ENCODE results near the gene BEST1. TPM values are rescaled to one million over a fixed set of nuclear protein-coding genes. Genes with fewer than 3 reads are reported as not detected.

Gene BEST1
- total RNA-seq, 5 donors from 2014 or later (not counting 1 experiment from before 2014, with no cell fraction given) = 0.07 to 0.23 (median 0.13) TPM; not detected in 2

DNA sequence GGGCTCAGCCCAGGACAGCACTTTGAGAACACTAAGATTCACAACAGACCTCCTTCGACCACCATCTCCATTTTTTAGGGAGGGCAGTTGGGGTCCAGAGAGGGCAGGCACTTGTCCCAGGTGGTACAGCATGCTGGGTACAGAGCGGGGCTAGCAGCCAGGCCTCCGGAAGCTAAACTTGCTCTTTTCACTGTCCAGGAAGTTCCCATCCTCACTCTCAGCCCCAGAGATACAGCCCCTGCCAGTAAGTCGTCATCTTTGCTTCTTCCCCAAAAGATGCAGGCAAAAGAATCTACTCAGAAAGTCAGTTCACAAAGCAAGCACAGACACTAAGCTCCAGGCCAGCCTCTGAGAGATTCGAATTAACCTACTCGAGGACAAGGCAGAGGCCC lies 26.1 kb upstream of the BEST1 start:
- no peaks in the 10 kb centered on the region for H3K36me3 Mint-ChIP-seq
- ChIA-PET CTCF (interaction anchor here in 1 of 2 donors (1.3 kb wide), 1 partner anchor 23 kb away, joined by 5 read pairs; no protein-coding TSS in a partner anchor), POLR2A (no interaction called here)
- WGBS (ENCODE audit: insufficient coverage) = 80% methylated on average over 5 of the region's 6 CpGs
- Histone ChIP-seq H3K36me3 (ENCODE audit: control insufficient read depth in 2 of 2, extremely low read depth in 1 of 2, insufficient read depth in 1 of 2, low read length in 1 of 2) (no peaks in the 10 kb centered on the region), H3K9me3 (no peaks in the 10 kb centered on the region), H3K4me3 (ENCODE audit: control insufficient read depth in 1 of 2, extremely low read depth in 1 of 2, low read length in 1 of 2) (no peak overlapping the region), H3K27me3 (replicated peaks in 1 of 2; ENCODE audit: control insufficient read depth in 2 of 2, extremely low read depth in 1 of 2, insufficient read depth in 2 of 2, low read length in 1 of 2) (peaks cover 0 to 41% of the 10 kb centered on the region in 2 experiments), H3K4me1 (ENCODE audit: control insufficient read depth in 1 of 2, extremely low read depth in 1 of 2, insufficient read depth in 2 of 2, low read length in 2 of 2) (no peaks in the 10 kb centered on the region), H3K27ac (ENCODE audit: low read length) (no peak overlapping the region)
- no peaks in the 10 kb centered on the region for H3K4me1 Mint-ChIP-seq
- peaks cover 24 to 25% of the 10 kb centered on the region in 2 donors for H3K27me3 Mint-ChIP-seq
- no peaks in the 10 kb centered on the region for H3K9me3 Mint-ChIP-seq
- ATAC-seq (replicated peaks in 1 of 4) = no peak
- H3K4me3 Mint-ChIP-seq = no peak overlapping the region
- DNase-seq = no peak
- no peak overlapping the region for H3K27ac Mint-ChIP-seq

DNA sequence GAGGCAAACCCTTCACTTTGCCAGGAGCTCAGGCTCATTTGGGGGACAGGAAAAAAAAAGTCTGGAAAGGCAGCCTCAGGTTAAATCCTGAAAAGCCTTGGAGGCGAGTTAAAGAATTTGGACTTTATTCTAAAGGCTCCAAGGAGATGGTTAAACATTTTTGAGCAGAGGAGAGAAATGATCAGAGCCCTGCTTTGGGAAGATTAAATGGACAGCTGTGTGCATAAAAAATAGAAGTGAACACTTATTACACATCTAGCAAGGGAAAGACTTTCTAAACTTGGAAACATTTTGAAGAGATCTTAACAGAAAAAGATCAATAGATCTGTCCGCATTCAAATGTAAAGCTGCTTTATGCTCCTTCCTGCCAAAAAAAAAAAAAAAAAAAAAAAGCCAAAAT lies 24.4 kb upstream of the BEST1 start:
- Mint-ChIP-seq H3K4me1 (no peaks in the 10 kb centered on the region), H3K9me3 (no peaks in the 10 kb centered on the region), H3K36me3 (no peaks in the 10 kb centered on the region), H3K27me3 (peaks cover 11 to 13% of the 10 kb centered on the region in 2 donors), H3K27ac (no peak overlapping the region), H3K4me3 (no peak overlapping the region)
- WGBS (ENCODE audit: insufficient coverage) = no CpG with 5 or more reads among the region's 2 CpGs
- no peaks in the 10 kb centered on the region for H3K36me3 ChIP-seq (ENCODE audit: control insufficient read depth in 2 of 2, extremely low read depth in 1 of 2, insufficient read depth in 1 of 2, low read length in 1 of 2)
- CTCF ChIA-PET = interaction anchor here in 1 of 2 donors (1.1 to 1.3 kb wide), 2 partner anchors 21 to 27 kb away, joined by 5 to 8 read pairs; no protein-coding TSS in a partner anchor
- H3K9me3 ChIP-seq = no peaks in the 10 kb centered on the region
- no peak overlapping the region for H3K4me3 ChIP-seq (ENCODE audit: control insufficient read depth in 1 of 2, extremely low read depth in 1 of 2, low read length in 1 of 2)
- no peak overlapping the region for H3K27ac ChIP-seq (ENCODE audit: low read length)
- H3K4me1 ChIP-seq (ENCODE audit: control insufficient read depth in 1 of 2, extremely low read depth in 1 of 2, insufficient read depth in 2 of 2, low read length in 2 of 2) = no peaks in the 10 kb centered on the region
- peaks cover 0 to 28% of the 10 kb centered on the region in 2 experiments for H3K27me3 ChIP-seq (replicated peaks in 1 of 2; ENCODE audit: control insufficient read depth in 2 of 2, extremely low read depth in 1 of 2, insufficient read depth in 2 of 2, low read length in 1 of 2)
- POLR2A ChIA-PET = no interaction called here
- DNase-seq = no peak
- ATAC-seq (replicated peaks in 1 of 4) = no peak

DNA sequence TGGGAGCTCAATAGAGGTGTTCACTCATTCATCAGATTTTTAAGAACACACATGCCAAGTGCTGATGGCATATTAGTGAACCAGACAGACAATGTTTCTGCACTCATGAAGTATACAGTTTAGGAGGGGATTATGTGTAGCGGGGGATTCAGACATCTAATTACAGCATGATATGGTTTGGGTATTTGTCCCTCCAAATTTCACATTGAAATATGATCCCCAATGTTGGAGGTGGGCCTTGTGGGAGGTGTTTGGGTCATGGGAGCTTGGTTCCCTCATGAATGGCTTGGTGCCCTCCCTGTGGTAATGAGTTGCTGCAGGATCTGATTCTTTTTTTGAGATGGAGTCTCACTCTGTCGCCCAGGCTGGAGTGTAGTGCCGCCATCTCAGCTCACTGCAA lies 23.9 kb upstream of the BEST1 start:
- H3K27me3 Mint-ChIP-seq = peaks cover 11 to 13% of the 10 kb centered on the region in 2 donors
- H3K4me3 ChIP-seq (ENCODE audit: control insufficient read depth in 1 of 2, extremely low read depth in 1 of 2, low read length in 1 of 2) = no peak overlapping the region
- ATAC-seq (replicated peaks in 1 of 4) (no peak), DNase-seq (no peak)
- no peaks in the 10 kb centered on the region for H3K9me3 Mint-ChIP-seq
- POLR2A ChIA-PET = no interaction called here
- no peak overlapping the region for H3K27ac ChIP-seq (ENCODE audit: low read length)
- CTCF ChIA-PET = interaction anchor here in 1 of 2 donors (1.1 kb wide), 1 partner anchor 28 kb away, joined by 8 read pairs; no protein-coding TSS in a partner anchor
- no peak overlapping the region for H3K27ac Mint-ChIP-seq
- no peaks in the 10 kb centered on the region for H3K4me1 ChIP-seq (ENCODE audit: control insufficient read depth in 1 of 2, extremely low read depth in 1 of 2, insufficient read depth in 2 of 2, low read length in 2 of 2)
- H3K36me3 ChIP-seq (ENCODE audit: control insufficient read depth in 2 of 2, extremely low read depth in 1 of 2, insufficient read depth in 1 of 2, low read length in 1 of 2) = no peaks in the 10 kb centered on the region
- no peaks in the 10 kb centered on the region for H3K36me3 Mint-ChIP-seq
- H3K4me1 Mint-ChIP-seq = no peaks in the 10 kb centered on the region
- peaks cover 0 to 23% of the 10 kb centered on the region in 2 experiments for H3K27me3 ChIP-seq (replicated peaks in 1 of 2; ENCODE audit: control insufficient read depth in 2 of 2, extremely low read depth in 1 of 2, insufficient read depth in 2 of 2, low read length in 1 of 2)
- H3K4me3 Mint-ChIP-seq = no peak overlapping the region
- 84% methylated on average over 3 of the region's 3 CpGs for WGBS (ENCODE audit: insufficient coverage)
- H3K9me3 ChIP-seq = no peaks in the 10 kb centered on the region

DNA sequence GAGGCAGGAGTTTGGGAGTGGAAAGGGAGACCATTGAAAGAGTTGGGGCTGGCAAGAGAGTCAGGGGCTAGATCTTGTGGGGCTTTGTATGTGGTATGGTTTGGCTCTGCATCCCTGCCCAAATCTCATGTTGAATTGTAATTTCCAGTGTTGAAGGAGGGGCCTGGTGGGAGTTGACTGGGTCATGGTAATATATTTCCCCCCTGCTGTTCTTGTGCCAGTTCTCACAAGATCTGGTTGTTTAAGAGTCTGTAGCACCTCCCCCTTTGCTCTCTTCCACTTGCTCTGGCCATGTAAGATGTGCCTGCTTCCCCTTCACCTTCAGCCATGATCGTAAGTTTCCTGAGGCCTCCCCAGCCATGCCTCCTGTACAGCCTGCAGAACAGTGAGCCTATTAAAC lies 22.6 kb upstream of the BEST1 start:
- Mint-ChIP-seq H3K27me3 (peaks cover 10 to 16% of the 10 kb centered on the region in 2 donors), H3K36me3 (no peaks in the 10 kb centered on the region), H3K9me3 (no peaks in the 10 kb centered on the region), H3K4me1 (no peaks in the 10 kb centered on the region), H3K4me3 (no peak overlapping the region), H3K27ac (no peak overlapping the region)
- WGBS (ENCODE audit: insufficient coverage) = no CpG with 5 or more reads among the region's 1 CpG
- ATAC-seq (replicated peaks in 1 of 4) = no peak
- no peak overlapping the region for H3K27ac ChIP-seq (ENCODE audit: low read length)
- POLR2A ChIA-PET = no interaction called here
- DNase-seq = no peak
- H3K4me3 ChIP-seq (ENCODE audit: control insufficient read depth in 1 of 2, extremely low read depth in 1 of 2, low read length in 1 of 2) = no peak overlapping the region
- H3K4me1 ChIP-seq (ENCODE audit: control insufficient read depth in 1 of 2, extremely low read depth in 1 of 2, insufficient read depth in 2 of 2, low read length in 2 of 2) = no peaks in the 10 kb centered on the region
- no peaks in the 10 kb centered on the region for H3K36me3 ChIP-seq (ENCODE audit: control insufficient read depth in 2 of 2, extremely low read depth in 1 of 2, insufficient read depth in 1 of 2, low read length in 1 of 2)
- CTCF ChIA-PET = interaction anchor here (0.6 to 1.4 kb wide), 2 partner anchors 82 to 154 kb away, joined by 4 to 6 read pairs; no protein-coding TSS in a partner anchor
- H3K27me3 ChIP-seq (replicated peaks in 1 of 2; ENCODE audit: control insufficient read depth in 2 of 2, extremely low read depth in 1 of 2, insufficient read depth in 2 of 2, low read length in 1 of 2) = peaks cover 0 to 17% of the 10 kb centered on the region in 2 experiments
- H3K9me3 ChIP-seq = no peaks in the 10 kb centered on the region

DNA sequence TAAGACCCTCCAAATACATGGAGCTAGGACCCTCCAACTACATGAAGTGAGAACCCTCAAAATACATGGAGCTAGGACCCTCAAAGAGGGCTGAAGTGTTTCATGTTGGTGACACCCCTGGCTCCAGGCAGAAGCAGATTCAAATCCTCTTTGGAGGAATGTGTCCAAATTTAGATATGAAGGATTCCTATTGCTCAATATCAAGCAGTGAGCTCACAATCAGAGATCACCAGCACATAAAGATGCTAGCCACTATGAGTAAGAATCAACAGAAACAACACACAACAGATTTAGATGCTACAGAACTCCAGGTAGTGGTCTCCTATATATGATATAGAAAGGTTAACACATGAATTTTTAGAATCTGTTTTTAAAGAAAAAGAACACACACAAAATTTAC lies 21.5 kb upstream of the BEST1 start:
- peaks cover 0 to 6% (median 6%) of the 10 kb centered on the region in 3 donors for H3K9me3 Mint-ChIP-seq
- H3K27ac Mint-ChIP-seq = no peak overlapping the region
- ChIA-PET CTCF (interaction anchor here (1.4 kb wide), 2 partner anchors 153 kb away, joined by 5 to 6 read pairs; no protein-coding TSS in a partner anchor), POLR2A (no interaction called here)
- peaks cover 14 to 20% of the 10 kb centered on the region in 2 donors for H3K27me3 Mint-ChIP-seq
- no peak overlapping the region for H3K27ac ChIP-seq (ENCODE audit: low read length)
- ATAC-seq (replicated peaks in 1 of 4) (no peak), DNase-seq (no peak)
- H3K4me3 ChIP-seq (ENCODE audit: control insufficient read depth in 1 of 2, extremely low read depth in 1 of 2, low read length in 1 of 2) = no peak overlapping the region
- H3K36me3 ChIP-seq (ENCODE audit: control insufficient read depth in 2 of 2, extremely low read depth in 1 of 2, insufficient read depth in 1 of 2, low read length in 1 of 2) = no peaks in the 10 kb centered on the region
- H3K4me1 Mint-ChIP-seq = no peaks in the 10 kb centered on the region
- H3K9me3 ChIP-seq = no peaks in the 10 kb centered on the region
- H3K27me3 ChIP-seq (replicated peaks in 1 of 2; ENCODE audit: control insufficient read depth in 2 of 2, extremely low read depth in 1 of 2, insufficient read depth in 2 of 2, low read length in 1 of 2) = peaks cover 0 to 9% of the 10 kb centered on the region in 2 experiments
- peaks cover 5% of the 10 kb centered on the region for H3K36me3 Mint-ChIP-seq
- no peaks in the 10 kb centered on the region for H3K4me1 ChIP-seq (ENCODE audit: control insufficient read depth in 1 of 2, extremely low read depth in 1 of 2, insufficient read depth in 2 of 2, low read length in 2 of 2)
- H3K4me3 Mint-ChIP-seq = no peak overlapping the region

DNA sequence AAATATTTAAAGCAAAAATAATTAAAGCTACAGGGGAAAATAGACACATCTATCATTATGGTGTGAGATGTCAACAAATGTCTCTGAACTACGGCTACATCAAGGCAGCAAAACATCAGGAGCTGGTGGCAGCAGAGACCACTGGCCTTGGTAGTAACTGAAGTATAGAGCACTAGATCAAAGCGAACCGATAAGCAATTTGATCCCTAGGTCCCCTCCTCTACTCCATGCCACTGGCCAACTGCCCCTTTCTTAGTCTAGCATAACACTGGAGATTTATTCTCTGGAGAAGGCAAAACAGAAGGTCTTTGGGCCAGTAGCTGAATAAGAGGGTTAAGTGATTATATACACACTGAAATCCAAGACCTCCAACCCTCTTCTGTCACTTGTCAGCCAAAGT lies 19.2 kb upstream of the BEST1 start:
- ATAC-seq (replicated peaks in 1 of 4) (no peak), DNase-seq (no peak)
- Mint-ChIP-seq H3K27ac (no peak overlapping the region), H3K9me3 (peaks cover under 1 to 12% (median 6%) of the 10 kb centered on the region in 3 donors), H3K4me1 (no peaks in the 10 kb centered on the region), H3K4me3 (no peak overlapping the region), H3K36me3 (peaks cover 5% of the 10 kb centered on the region), H3K27me3 (peaks cover 24 to 27% of the 10 kb centered on the region in 2 donors)
- Histone ChIP-seq H3K4me1 (ENCODE audit: control insufficient read depth in 1 of 2, extremely low read depth in 1 of 2, insufficient read depth in 2 of 2, low read length in 2 of 2) (no peaks in the 10 kb centered on the region), H3K27me3 (replicated peaks in 1 of 2; ENCODE audit: control insufficient read depth in 2 of 2, extremely low read depth in 1 of 2, insufficient read depth in 2 of 2, low read length in 1 of 2) (peaks cover 0 to 11% of the 10 kb centered on the region in 2 experiments), H3K9me3 (no peaks in the 10 kb centered on the region), H3K4me3 (ENCODE audit: control insufficient read depth in 1 of 2, extremely low read depth in 1 of 2, low read length in 1 of 2) (no peak overlapping the region), H3K27ac (ENCODE audit: low read length) (no peak overlapping the region), H3K36me3 (ENCODE audit: control insufficient read depth in 2 of 2, extremely low read depth in 1 of 2, insufficient read depth in 1 of 2, low read length in 1 of 2) (no peaks in the 10 kb centered on the region)
- CTCF ChIA-PET = interaction anchor here in 1 of 2 donors (1.5 kb wide), 1 partner anchor 177 kb away, joined by 3 read pairs; no protein-coding TSS in a partner anchor
- no CpG with 5 or more reads among the region's 3 CpGs for WGBS (ENCODE audit: insufficient coverage)
- POLR2A ChIA-PET = no interaction called here
